GM12873 (cell line): ENCODE data around the gene KIAA1755.

Experiments
- CTCF ChIP-seq: IDR thresholded peaks from 2 replicates; pipeline ENCODE4 v1.5.1; 2012; ENCODE audit warnings: low read depth, mild to moderate bottlenecking, moderate library complexity, low read length, control low read depth; ENCODE audit not compliant: insufficient read depth; ENCODE audit errors: missing control alignments

Gene KIAA1755

GRCh38 chr20:38304845-38305447, 44.4 kb upstream of the KIAA1755 start:
- peak; percentile 69 for TF ChIP-seq CTCF

DNA sequence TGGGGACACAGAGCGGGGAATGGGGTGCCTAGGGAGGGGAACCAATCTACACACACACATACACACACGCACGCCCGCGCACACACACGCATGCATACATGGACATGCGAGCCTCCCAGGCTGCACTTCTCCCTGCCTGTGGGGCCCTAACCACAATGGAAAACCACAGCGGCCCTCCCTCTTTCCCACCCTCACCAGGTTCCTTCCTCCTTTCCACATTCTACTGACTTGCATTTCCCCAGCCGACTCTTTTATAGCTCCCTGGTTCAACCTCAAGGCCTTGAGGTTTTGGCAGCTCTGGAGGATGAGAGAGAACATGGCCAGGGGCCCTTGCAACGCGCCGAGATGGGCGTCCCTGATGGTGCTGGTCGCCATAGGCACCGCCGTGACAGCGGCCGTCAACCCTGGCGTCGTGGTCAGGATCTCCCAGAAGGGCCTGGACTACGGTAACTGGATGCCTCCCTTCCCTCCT, 43.4 kb upstream of the KIAA1755 start, which contains the start of gene BPI:
TSS of gene BPI (plus strand) at position 249 of the 472 bp plus-strand sequence. CDS start at position 317, 68 bp downstream.
- TF ChIP-seq CTCF: no peak

DNA sequence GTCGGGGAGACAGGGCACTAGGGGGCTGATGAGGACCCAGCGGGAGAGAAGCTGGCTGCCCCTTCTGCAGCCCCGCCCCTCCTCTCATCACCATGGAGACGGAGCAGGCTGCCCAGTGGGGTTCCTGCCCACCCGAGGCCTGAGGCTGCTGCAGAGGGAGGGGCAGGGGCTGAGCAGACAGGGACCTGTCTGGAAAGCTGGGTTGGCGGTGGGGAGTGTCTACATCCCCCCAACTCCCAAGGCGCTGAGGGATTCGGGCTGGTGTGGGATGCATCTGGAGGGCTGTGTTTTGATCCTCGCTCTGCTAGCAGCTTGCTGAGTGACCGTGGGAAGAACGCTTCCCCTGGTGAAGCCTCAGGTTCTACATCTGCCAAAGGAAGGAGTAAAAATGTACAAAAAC, 42.3 kb upstream of the KIAA1755 start:
- no peak for TF ChIP-seq CTCF

- no peak for TF ChIP-seq CTCF
Observed at GRCh38 chr20:38301309-38301708, 40.8 kb upstream of the KIAA1755 start.

DNA sequence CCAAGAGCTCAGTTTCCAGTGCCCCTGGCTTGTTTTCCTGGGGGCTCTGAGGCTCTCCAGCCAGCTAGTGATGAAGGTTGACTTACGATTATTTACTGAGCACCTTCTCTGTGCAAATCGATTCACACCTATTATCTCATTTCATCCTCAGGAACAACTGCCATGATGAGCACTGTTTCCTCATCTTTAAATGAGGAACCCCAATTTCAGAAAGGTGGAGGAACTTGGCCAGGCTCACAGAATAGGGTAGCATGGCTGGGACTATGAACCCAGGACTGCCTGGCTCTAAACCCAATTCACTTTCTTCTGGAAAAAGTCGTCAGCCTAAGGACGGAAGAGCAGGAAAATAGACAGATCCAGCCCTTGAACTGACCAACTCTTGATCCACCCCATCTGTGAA, 39.9 kb upstream of the KIAA1755 start:
- no peak for TF ChIP-seq CTCF

GRCh38 chr20:38299963-38300362, 39.4 kb upstream of the KIAA1755 start:
- no peak for TF ChIP-seq CTCF

DNA sequence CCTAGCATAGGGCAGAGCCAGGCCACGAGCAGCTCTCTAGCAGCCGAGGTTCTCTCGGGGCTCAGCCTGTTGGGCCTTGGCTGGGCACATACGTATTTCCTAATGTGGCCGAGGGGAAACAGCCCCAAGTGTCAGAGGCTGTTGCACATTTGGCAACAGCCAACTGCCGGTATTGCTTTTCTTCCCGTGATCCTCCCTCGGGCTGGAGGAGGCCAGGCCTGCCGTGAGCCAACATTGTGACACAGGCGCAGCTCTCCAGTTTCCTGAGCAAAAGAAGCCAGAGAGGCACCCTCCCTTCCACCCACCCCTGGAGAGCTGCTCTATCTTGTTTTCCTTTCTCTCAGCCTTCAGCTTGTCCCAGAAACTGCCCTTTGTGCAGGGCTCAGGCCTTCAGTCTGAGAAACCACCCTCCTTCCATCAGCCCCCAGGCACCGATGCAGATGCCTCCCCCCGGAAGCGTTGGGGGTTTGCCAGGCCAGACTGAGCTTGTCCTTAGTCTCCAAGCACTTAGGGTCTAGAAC, 38.3 kb upstream of the KIAA1755 start:
- TF ChIP-seq CTCF: no peak
